SK-N-SH (cell line): ENCODE data around the gene PREB. TPM values are rescaled to one million over a fixed set of nuclear protein-coding genes. Genes with fewer than 3 reads are reported as not detected.

ENCODE experiments used
- CTCF ChIA-PET: fragments of 300-600, 350-600 bp; formaldehyde crosslinking; extraction: SDS; loops from one replicate; lab custom pipeline; 2021; lab: Yijun Ruan, JAX
- POLR2A ChIA-PET: fragments of 350-600 bp; sonication (Branson Sonifier 250); formaldehyde crosslinking; extraction: SDS; loops from one replicate; lab custom pipeline; 2020; ENCODE audit warnings: antibody characterized with exemption, inconsistent platforms; lab: Yijun Ruan, JAX
- DNase-seq: peaks from one replicate; pipeline ENCODE4 v3.0.0; 2012
- H2AFZ ChIP-seq: fragments of 200-600 bp; sonication (generic); 2 replicates; pipeline ENCODE4 v1.8.1; 2016; ENCODE audit warnings: antibody characterized with exemption, mild to moderate bottlenecking, low read depth
- H3F3A ChIP-seq: fragments of 200-600 bp; sonication (generic); replicated peaks from 2 replicates; pipeline ENCODE3; 2016; ENCODE audit warnings: antibody characterized with exemption, mild to moderate bottlenecking; ENCODE audit not compliant: insufficient read depth
- H3K27ac ChIP-seq, 2 experiments: fragments of 200-500 bp in 1 of 2; fragments of 200-600 bp in 1 of 2; sonication (Bioruptor generic) in 1 of 2; sonication (generic), shearing (Covaris generic) in 1 of 2; 2 replicates each; pipeline versions ENCODE4 v1.5.1 to v1.6.1; 2014 to 2016; ENCODE audit warnings: low read depth in 2 of 2, inconsistent platforms in 1 of 2, low read length in 1 of 2, mild to moderate bottlenecking in 1 of 2, mixed read lengths in 1 of 2
- H3K27me3 ChIP-seq: fragments of 200-600 bp; sonication (generic), shearing (Covaris generic); 2 replicates; pipeline ENCODE4 v1.6.1; 2016; ENCODE audit warnings: mixed run types; ENCODE audit not compliant: insufficient read depth
- H3K36me3 ChIP-seq, 2 experiments: fragments of 200-500 bp in 1 of 2; fragments of 200-600 bp in 1 of 2; sonication (Bioruptor generic) in 1 of 2; sonication (generic) in 1 of 2; replicated peaks in 1 of 2; 2 replicates each; pipeline versions ENCODE3 to v1.5.1; 2014 to 2016; ENCODE audit warnings: low read length in 1 of 2, mild to moderate bottlenecking in 1 of 2; ENCODE audit not compliant: insufficient read depth in 2 of 2, control insufficient read depth in 1 of 2
- H3K4me1 ChIP-seq, 2 experiments: fragments of 200-500 bp in 1 of 2; fragments of 200-600 bp in 1 of 2; sonication (Bioruptor generic) in 1 of 2; sonication (generic), shearing (Covaris generic) in 1 of 2; 2 replicates each; pipeline versions ENCODE4 v1.5.1 to v1.6.1; 2014 to 2016; ENCODE audit warnings: low read depth in 1 of 2, low read length in 1 of 2, mixed run types in 1 of 2; ENCODE audit not compliant: insufficient read depth in 2 of 2, control insufficient read depth in 1 of 2
- H3K4me2 ChIP-seq: fragments of 200-600 bp; sonication (generic), shearing (Covaris generic); 2 replicates; pipeline ENCODE4 v1.6.1; 2017; ENCODE audit warnings: mixed run types
- H3K4me3 ChIP-seq, 2 experiments: fragments of 200-500 bp in 1 of 2; fragments of 200-600 bp in 1 of 2; sonication (Bioruptor generic) in 1 of 2; sonication (generic), shearing (Covaris generic) in 1 of 2; 2 replicates each; pipeline versions ENCODE4 v1.5.1 to v1.8.1; 2014 to 2016; ENCODE audit warnings: low read depth in 2 of 2, inconsistent platforms in 1 of 2, low read length in 1 of 2, mild to moderate bottlenecking in 1 of 2, mixed read lengths in 1 of 2, moderate library complexity in 1 of 2
- H3K79me2 ChIP-seq: fragments of 200-600 bp; sonication (generic); 2 replicates; pipeline ENCODE4 v1.8.1; 2017; ENCODE audit warnings: mild to moderate bottlenecking; ENCODE audit not compliant: insufficient read depth
- H3K9ac ChIP-seq: fragments of 200-600 bp; sonication (generic); 2 replicates; pipeline ENCODE4 v1.6.1; 2017; ENCODE audit warnings: mixed run types
- H3K9me2 ChIP-seq: fragments of 200-600 bp; sonication (generic); 2 replicates; pipeline ENCODE4 v1.6.1; 2017; ENCODE audit warnings: mixed run types
- H3K9me3 ChIP-seq: fragments of 200-600 bp; sonication (generic); 2 replicates; pipeline ENCODE4 v1.6.1; 2017; ENCODE audit warnings: mixed run types, mild to moderate bottlenecking, moderate library complexity
- H4K20me1 ChIP-seq: fragments of 200-600 bp; sonication (generic); 2 replicates; pipeline ENCODE4 v1.6.1; 2017; ENCODE audit warnings: mild to moderate bottlenecking, mixed run types; ENCODE audit not compliant: insufficient read depth
- EP300 ChIP-seq, 2 experiments: IDR thresholded peaks; 2 replicates each; pipeline versions ENCODE4 v1.4.0 to v1.6.1; 2012; ENCODE audit warnings: borderline replicate concordance in 1 of 2, low read depth in 1 of 2, low read length in 1 of 2
- FOSL2 ChIP-seq: IDR thresholded peaks from 2 replicates; pipeline ENCODE4 v1.4.0; 2012; ENCODE audit warnings: low read depth, mild to moderate bottlenecking, moderate library complexity, borderline replicate concordance
- GATA2 ChIP-seq: sonication (generic); formaldehyde crosslinking; IDR thresholded peaks from 2 replicates; pipeline ENCODE4 v1.5.0; 2020; ENCODE audit warnings: mild to moderate bottlenecking, missing genetic modification reagents
- IRF3 ChIP-seq: fragments of 150-350 bp; IDR thresholded peaks from 2 replicates; pipeline ENCODE4 v1.6.1; 2016; ENCODE audit warnings: mild to moderate bottlenecking, low read depth, low read length
- JUND ChIP-seq: IDR thresholded peaks from 2 replicates; pipeline ENCODE4 v1.4.0; 2012
- MEF2A ChIP-seq: IDR thresholded peaks from 2 replicates; pipeline ENCODE4 v1.4.0; 2012; ENCODE audit warnings: low read depth, borderline replicate concordance
- MXI1 ChIP-seq: IDR thresholded peaks from 2 replicates; pipeline ENCODE4 v1.6.1; 2012; ENCODE audit warnings: mild to moderate bottlenecking, low read depth, low read length, improper control_type of control experiment
- NFIC ChIP-seq: IDR thresholded peaks from 2 replicates; pipeline ENCODE4 v1.4.0; 2012; ENCODE audit warnings: borderline replicate concordance
- REST ChIP-seq: IDR thresholded peaks from 2 replicates; pipeline ENCODE4 v1.6.1; 2012; ENCODE audit warnings: mild to moderate bottlenecking, low read depth, low read length, moderate library complexity
- RFX5 ChIP-seq: IDR thresholded peaks from 2 replicates; pipeline ENCODE4 v1.6.1; 2012; ENCODE audit warnings: mild to moderate bottlenecking, improper control_type of control experiment, low read length
- RXRA ChIP-seq: IDR thresholded peaks from 2 replicates; pipeline ENCODE4 v1.4.0; 2012; ENCODE audit warnings: low read depth, mild to moderate bottlenecking, borderline replicate concordance
- TEAD4 ChIP-seq: IDR thresholded peaks from 2 replicates; pipeline ENCODE4 v1.4.0; 2012; ENCODE audit warnings: mild to moderate bottlenecking, borderline replicate concordance; ENCODE audit not compliant: insufficient read depth
- WGBS: methylation state at CpG from one replicate; pipeline ENCODE4 v1.1.6; 2017; ENCODE audit warnings: low lambda C conversion rate; 5-methylcytosine and 5-hydroxymethylcytosine counted together
- polyA plus RNA-seq, 3 experiments: library from polyadenylated mRNA; depleted of rRNA; stranded (reverse); fragments of >200 nt; gene quantifications; 2 replicates each; pipeline ENCODE4 v1.2.3, GENCODE V29; 2012
- TF ChIP-seq, protein P1 (sequence below): fragments of 200-600 bp; sonication (generic); IDR thresholded peaks from 2 replicates; pipeline ENCODE4 v1.6.1; 2017; ENCODE audit warnings: antibody characterized with exemption, mild to moderate bottlenecking, moderate library complexity
- TF ChIP-seq, protein P2 (sequence below): fragments of 150-350 bp; IDR thresholded peaks from 2 replicates; pipeline ENCODE4 v1.6.1; 2017; ENCODE audit warnings: antibody characterized with exemption, low read length, low read depth, borderline replicate concordance
- TF ChIP-seq, protein P3 (sequence below): IDR thresholded peaks from 2 replicates; pipeline ENCODE4; 2012

Gene PREB
- polyA plus RNA-seq, 1 of the 3 experiments (the other 2 are of a cell fraction), result 47.9 TPM

GRCh38 chr2:27130396-27130795 is 4.0 kb downstream of the PREB start (continued):
- TF ChIP-seq RFX5 (no peak), RXRA (no peak), TEAD4 (no peak), NFIC (no peak), IRF3 (no peak), FOSL2 (no peak)
- TF ChIP-seq, protein P1, sequence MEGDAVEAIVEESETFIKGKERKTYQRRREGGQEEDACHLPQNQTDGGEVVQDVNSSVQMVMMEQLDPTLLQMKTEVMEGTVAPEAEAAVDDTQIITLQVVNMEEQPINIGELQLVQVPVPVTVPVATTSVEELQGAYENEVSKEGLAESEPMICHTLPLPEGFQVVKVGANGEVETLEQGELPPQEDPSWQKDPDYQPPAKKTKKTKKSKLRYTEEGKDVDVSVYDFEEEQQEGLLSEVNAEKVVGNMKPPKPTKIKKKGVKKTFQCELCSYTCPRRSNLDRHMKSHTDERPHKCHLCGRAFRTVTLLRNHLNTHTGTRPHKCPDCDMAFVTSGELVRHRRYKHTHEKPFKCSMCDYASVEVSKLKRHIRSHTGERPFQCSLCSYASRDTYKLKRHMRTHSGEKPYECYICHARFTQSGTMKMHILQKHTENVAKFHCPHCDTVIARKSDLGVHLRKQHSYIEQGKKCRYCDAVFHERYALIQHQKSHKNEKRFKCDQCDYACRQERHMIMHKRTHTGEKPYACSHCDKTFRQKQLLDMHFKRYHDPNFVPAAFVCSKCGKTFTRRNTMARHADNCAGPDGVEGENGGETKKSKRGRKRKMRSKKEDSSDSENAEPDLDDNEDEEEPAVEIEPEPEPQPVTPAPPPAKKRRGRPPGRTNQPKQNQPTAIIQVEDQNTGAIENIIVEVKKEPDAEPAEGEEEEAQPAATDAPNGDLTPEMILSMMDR, result no peak
- TF ChIP-seq, protein P2, sequence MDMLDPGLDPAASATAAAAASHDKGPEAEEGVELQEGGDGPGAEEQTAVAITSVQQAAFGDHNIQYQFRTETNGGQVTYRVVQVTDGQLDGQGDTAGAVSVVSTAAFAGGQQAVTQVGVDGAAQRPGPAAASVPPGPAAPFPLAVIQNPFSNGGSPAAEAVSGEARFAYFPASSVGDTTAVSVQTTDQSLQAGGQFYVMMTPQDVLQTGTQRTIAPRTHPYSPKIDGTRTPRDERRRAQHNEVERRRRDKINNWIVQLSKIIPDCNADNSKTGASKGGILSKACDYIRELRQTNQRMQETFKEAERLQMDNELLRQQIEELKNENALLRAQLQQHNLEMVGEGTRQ, result no peak

DNA sequence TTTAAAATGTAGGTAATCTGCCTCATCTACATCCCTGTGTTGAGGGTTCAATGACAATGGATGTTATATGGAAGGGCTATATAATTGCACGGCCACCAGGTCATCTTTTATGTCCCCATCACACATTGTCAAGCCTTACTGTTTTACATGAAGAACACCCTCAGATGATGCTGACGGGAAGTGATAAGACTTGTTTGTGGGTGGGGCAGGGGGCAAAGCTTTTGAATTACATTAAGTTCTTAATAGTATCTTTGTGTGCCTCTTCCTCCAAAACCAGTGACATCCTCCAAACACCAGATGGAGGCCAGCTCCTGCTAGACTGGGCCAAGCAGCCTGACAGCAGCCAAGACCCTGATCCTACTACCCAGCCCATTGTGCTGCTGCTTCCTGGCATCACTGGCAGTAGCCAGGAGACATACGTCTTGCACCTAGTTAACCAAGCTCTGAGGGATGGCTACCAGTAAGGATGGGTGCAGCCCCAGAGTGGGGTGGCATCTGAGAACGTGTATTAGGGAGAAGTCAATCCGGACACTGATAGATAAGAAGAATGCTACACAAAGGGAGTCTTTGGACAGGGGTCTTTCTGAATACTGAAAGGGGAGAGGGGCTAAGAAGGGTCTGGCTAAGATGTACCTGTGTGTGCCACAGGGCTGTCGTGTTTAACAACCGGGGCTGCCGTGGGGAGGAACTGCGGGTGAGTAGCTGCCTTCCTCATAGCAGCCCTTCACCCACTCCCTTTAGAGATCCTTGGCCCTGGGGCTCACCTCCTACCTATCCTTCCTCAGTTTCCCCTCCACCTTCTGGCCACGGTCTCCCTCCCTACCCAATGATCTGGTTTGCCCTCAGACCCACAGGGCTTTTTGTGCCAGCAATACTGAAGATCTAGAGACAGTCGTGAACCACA is 5.5 kb downstream of the PREB start:
- no peak for DNase-seq
- Histone ChIP-seq H3K4me1 (peaks cover 7 to 18% of the 10 kb centered on the region in 2 experiments; a peak in 3 of 4 replicates), H3K9me3 (no peaks in the 10 kb centered on the region), H2AFZ (no peak overlapping the region), H3K9ac (no peak overlapping the region), H3K79me2 (peaks cover 17% of the 10 kb centered on the region), H3K9me2 (no peaks in the 10 kb centered on the region), H3K4me3 (no peak overlapping the region), H3K36me3 (peaks cover 9 to 32% of the 10 kb centered on the region in 2 experiments), H3K4me2 (no peak overlapping the region), H4K20me1 (peaks cover 9% of the 10 kb centered on the region; the same call in 1 of the 2 replicates), H3F3A (no peaks in the 10 kb centered on the region), H3K27ac (no peak overlapping the region), H3K27me3 (no peaks in the 10 kb centered on the region)
- ChIA-PET CTCF (interaction anchor here (1.0 to 1.4 kb wide), 4 partner anchors 31 to 175 kb away, joined by 3 to 6 read pairs (median 4); no protein-coding TSS in a partner anchor), POLR2A (no interaction called here)
- WGBS, result 91% methylated on average over 11 of the region's 11 CpGs
- no peak for TF ChIP-seq RFX5
- no peak for TF ChIP-seq NFIC
- no peak for TF ChIP-seq RXRA
- TF ChIP-seq, protein P1, result no peak
- TF ChIP-seq, protein P3, sequence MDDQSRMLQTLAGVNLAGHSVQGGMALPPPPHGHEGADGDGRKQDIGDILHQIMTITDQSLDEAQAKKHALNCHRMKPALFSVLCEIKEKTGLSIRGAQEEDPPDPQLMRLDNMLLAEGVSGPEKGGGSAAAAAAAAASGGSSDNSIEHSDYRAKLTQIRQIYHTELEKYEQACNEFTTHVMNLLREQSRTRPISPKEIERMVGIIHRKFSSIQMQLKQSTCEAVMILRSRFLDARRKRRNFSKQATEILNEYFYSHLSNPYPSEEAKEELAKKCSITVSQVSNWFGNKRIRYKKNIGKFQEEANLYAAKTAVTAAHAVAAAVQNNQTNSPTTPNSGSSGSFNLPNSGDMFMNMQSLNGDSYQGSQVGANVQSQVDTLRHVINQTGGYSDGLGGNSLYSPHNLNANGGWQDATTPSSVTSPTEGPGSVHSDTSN, result no peak
- no peak for TF ChIP-seq REST
- no peak for TF ChIP-seq MEF2A
- no peak for TF ChIP-seq EP300 (IDR thresholded peaks at IDR 0.05; ENCODE audit: borderline replicate concordance in 1 of 2, low read depth in 1 of 2, low read length in 1 of 2)
- no peak for TF ChIP-seq FOSL2
- TF ChIP-seq JUND, result no peak
- TF ChIP-seq MXI1, result no peak
- TF ChIP-seq GATA2, result no peak
